ENCODE data around the gene IFITM5.

Gene IFITM5

GRCh38 chr11:344836-345578, 45.7 kb upstream of the IFITM5 start:
- no peaks in the 10 kb centered on the region for H3K9me3 ChIP-seq (ENCODE audit: control insufficient read depth, insufficient read depth, low read depth, low read length)
- no peak overlapping the region for H3K4me3 ChIP-seq (ENCODE audit: low read depth, low read length)
- H3K27ac ChIP-seq (ENCODE audit: extremely low read depth, low read depth, low read length), result no peak overlapping the region
- H3K4me1 ChIP-seq (ENCODE audit: control insufficient read depth, insufficient read depth, low read length), result no peaks in the 10 kb centered on the region
- TF ChIP-seq ZBTB11 (tag by site-specific recombination; conservative IDR thresholded peaks at IDR 0.05; ENCODE audit: low read depth) (no peak), ZNF223 (tag by site-specific recombination; IDR thresholded peaks at IDR 0.05) (no peak), ZBTB20 (tag by site-specific recombination; IDR thresholded peaks at IDR 0.05) (no peak), ZSCAN5A (tag by site-specific recombination; IDR thresholded peaks at IDR 0.05) (no peak), MEIS1 (CRISPR knock-in tag; IDR thresholded peaks at IDR 0.05; ENCODE audit: borderline replicate concordance) (no peak), ZNF404 (tag by site-specific recombination; IDR thresholded peaks at IDR 0.05) (no peak), PRDM1 (tag by site-specific recombination; IDR thresholded peaks at IDR 0.05) (0 out of 2 replicates have a peak, but pooled peaks have one; percentile 34), ZNF16 (tag by site-specific recombination; IDR thresholded peaks at IDR 0.05; ENCODE audit: low read depth) (no peak), ZNF311 (tag by site-specific recombination; IDR thresholded peaks at IDR 0.05; ENCODE audit: borderline replicate concordance) (no peak)
- ChIA-PET POLR2A (interaction anchor here (1.3 kb wide), 1 partner anchor 11 kb away, joined by 3 read pairs; no protein-coding TSS in a partner anchor), CTCF (interaction anchor here (0.7 kb wide), 1 partner anchor 15 kb away, joined by 6 read pairs; no protein-coding TSS in a partner anchor)
- no peaks in the 10 kb centered on the region for H3K36me3 ChIP-seq (ENCODE audit: control insufficient read depth in 2 of 2, insufficient read depth in 1 of 2, low read length in 2 of 2)

- H3K9me3 ChIP-seq (ENCODE audit: control insufficient read depth, insufficient read depth, low read depth, low read length), result no peaks in the 10 kb centered on the region
- ChIA-PET POLR2A (no interaction called here), CTCF (no interaction called here)
- no peaks in the 10 kb centered on the region for H3K36me3 ChIP-seq (ENCODE audit: control insufficient read depth in 2 of 2, insufficient read depth in 1 of 2, low read length in 2 of 2)
- H3K27ac ChIP-seq (ENCODE audit: extremely low read depth, low read depth, low read length), result no peak overlapping the region
- no peaks in the 10 kb centered on the region for H3K4me1 ChIP-seq (ENCODE audit: control insufficient read depth, insufficient read depth, low read length)
- H3K4me3 ChIP-seq (ENCODE audit: low read depth, low read length), result no peak overlapping the region
- TF ChIP-seq ATF2 (tag by site-specific recombination; IDR thresholded peaks at IDR 0.05; ENCODE audit: low read depth) (no peak), ZBTB6 (tag by site-specific recombination; IDR thresholded peaks at IDR 0.05) (no peak), YY1 (tag by site-specific recombination; IDR thresholded peaks at IDR 0.05) (no peak), ZNF132 (tag by site-specific recombination; IDR thresholded peaks at IDR 0.05; ENCODE audit: borderline replicate concordance) (no peak), KLF10 (tag by site-specific recombination; IDR thresholded peaks at IDR 0.05) (no peak), ZBTB48 (tag by site-specific recombination; IDR thresholded peaks at IDR 0.05) (no peak), ZNF692 (tag by site-specific recombination; IDR thresholded peaks at IDR 0.05) (no peak), PRDM4 (tag by site-specific recombination; IDR thresholded peaks at IDR 0.05) (no peak), ZNF37A (tag by site-specific recombination; IDR thresholded peaks at IDR 0.05) (no peak), ZNF354C (tag by site-specific recombination; IDR thresholded peaks at IDR 0.05; ENCODE audit: borderline replicate concordance, low read depth) (no peak), ZNF398 (tag by site-specific recombination; IDR thresholded peaks at IDR 0.05) (no peak)
Observed at GRCh38 chr11:342328-342727, 43.0 kb upstream of the IFITM5 start.

Measured in HEK293 (cell line).